Peyer's patch (tissue), 4 donors: ENCODE measurements around the gene DBNL.

Source experiments
- CTCF ChIP-seq, 6 experiments: fragments of 450-650 bp in 4 of 6; fragments of 200-600 bp in 2 of 6; sonication (generic) in 1 of 6; IDR thresholded peaks; one replicate each; pipeline ENCODE4 v1.5.1; 2017 to 2019; ENCODE audit warnings: antibody characterized with exemption in 6 of 6, mild to moderate bottlenecking in 3 of 6, moderate library complexity in 1 of 6
- POLR2A ChIP-seq, 2 donors: fragments of 450-650 bp; IDR thresholded peaks; one replicate each; pipeline ENCODE4 v1.5.1; 2017; ENCODE audit warnings: antibody characterized with exemption in 2 of 2, mild to moderate bottlenecking in 2 of 2, moderate library complexity in 2 of 2

DNA sequence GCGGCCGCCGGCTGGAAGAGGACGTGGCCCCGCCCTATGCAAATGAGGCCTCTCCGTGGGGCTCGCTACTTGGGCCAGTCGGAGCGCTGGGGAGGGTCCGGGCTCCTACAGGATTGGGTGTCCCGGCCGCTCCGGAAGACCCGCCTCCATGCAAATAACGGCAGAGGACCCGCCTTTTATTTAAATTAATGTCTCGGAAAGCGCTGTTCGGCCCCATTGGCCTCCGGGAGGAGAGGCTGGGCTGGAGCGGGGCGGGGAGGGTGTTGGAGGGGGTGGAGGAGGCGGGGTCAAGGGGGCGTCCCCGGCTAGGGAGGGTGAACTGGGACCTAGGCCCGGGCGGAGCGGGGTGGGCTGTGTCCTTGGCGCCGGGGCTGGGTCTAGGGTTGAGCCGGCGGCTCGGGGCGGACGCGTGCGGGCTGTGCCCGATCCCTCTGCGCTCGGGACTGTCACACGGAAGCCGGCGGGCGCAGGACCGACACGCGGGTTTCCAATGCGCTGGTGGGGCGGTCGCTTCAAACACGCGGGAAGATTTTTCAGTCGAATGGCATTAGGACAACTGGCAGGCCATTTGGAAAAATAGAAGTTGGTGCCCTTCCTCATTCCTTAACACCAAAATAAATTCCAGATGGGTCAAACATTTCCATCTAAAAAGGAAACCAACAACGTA, 38.2 kb downstream of the DBNL start:
- TF ChIP-seq CTCF (IDR thresholded peaks at IDR 0.05) (no peak), POLR2A (IDR thresholded peaks at IDR 0.05) (peak; percentile 24 to 41)
